Stimulated activated naive CD4-positive, alpha-beta T cell (primary cell): ENCODE results near the gene TRIM42.

ENCODE experiments used
- DNase-seq, 6 experiments: peaks; one replicate each; lab custom pipeline; 2025; lab: John Stamatoyannopoulos, UW

The TRIM42 gene

DNA sequence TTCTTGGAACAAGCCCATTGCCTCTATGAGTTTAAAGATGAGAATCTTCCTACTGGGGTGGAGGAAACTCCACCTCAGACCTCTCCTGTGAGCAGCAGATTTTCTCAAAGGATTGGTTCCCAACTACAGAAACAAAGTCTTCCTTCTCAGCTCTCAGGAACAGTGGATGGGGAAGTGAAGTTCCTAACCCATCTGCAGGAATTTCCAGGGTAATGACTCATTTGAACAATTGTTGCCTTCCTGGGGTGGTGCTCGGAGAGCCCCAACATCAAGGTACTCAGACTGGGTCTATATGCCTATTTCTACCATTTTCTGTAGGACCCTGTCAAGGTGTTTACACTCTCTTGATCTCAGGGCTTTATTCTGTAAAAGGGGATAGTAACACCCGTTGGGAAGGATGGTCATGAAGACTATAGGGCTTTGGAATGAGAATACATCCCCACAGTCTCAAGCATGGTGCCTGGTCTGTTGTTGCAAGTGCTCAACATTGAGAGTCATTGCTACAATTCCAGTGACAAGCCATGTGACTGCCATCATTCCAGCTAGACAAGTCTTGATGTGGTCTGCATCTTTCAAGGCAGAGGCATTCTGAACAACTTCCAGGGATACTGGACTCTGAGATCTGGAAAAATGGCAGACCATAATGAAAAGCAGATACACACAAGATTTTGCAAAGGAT is 33.0 kb downstream of the TRIM42 start:
- DNase-seq: no peak

DNA sequence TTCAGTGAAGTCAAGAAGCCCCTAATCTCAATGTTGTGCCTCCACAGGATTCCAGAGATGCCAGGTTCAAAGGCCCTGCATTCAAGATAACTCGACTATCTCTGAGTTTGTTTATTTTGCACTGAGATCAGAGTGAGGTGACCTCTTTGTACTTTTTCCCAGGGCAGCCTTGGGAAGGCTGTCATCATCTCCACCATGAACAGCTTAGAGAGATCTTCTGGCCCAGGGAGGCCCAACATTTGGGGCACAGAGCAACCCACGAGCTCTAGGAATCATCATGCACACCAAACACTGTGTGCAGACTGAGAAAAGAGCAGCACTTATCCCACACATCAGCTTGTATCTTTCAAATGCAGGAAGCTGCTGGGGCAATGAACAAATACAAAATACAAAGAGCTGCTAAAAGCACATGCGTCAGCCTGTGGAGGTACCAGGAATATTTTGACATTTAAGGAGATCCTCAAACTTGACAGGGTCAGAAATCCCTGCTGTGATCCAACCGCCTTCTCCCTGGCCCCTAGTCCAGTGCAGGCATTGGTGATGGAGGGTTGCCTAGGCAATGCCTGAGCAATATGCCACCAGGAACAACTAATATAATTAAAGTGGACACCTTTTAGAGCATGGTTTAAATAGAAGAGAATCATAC is 33.6 kb downstream of the TRIM42 start:
- no peak for DNase-seq

DNA sequence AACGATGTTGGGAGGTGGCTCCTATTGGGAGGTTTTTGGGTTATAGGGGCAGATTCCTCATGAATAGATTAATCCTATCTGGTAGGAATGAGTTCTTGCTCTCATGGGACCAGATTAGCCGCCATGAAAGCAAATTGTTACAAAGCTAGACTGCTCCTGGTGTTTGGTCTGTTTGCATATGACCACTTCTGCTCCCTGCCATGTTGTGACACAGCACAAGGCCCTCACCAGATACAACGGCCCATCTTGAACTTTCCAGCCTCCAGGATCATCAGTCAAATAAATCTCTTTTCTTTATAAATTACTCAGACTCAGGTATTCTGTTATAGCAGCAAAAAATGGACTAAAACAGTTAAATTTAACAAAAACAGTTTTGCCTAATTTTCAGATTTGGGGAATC is 34.4 kb downstream of the TRIM42 start:
- no peak for DNase-seq

DNA sequence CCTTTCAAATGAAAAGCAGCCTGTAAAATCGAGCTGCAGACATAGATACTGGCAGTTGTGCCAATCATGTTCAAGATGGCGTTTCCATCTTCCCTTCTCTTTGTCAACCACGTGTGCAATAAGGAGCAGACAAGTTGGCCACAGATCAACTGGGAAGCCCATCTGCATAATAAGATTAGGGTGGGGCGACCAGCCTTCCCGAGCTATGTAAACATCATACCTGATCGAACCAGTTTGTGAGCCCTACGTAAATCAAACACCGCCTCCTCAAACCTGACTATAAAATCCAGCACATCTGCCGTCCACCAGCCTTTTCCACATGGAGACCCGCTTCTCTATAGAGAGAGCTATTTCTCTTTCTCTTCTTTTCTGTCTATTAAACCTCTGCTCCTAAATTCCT is 37.2 kb downstream of the TRIM42 start:
- DNase-seq: no peak

DNA sequence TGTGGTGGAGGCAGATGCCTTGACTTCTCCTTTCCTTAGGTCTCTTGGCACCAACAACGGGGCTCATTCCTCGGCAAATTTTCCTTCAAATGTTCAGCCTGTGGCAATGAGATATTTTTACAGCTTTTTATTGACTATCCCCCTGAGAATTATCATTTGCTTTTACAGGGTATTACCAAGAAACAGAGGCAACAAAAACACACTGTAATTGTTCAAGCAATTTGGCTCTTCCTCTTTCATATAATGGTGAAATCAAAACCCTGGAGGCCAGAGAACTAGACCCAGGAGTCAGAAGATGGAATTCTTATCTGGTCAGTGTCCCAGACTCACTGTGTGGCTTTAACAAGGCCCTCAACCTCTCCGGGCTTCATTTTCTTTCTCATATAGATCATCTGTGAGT is 40.1 kb downstream of the TRIM42 start:
- DNase-seq: no peak

DNA sequence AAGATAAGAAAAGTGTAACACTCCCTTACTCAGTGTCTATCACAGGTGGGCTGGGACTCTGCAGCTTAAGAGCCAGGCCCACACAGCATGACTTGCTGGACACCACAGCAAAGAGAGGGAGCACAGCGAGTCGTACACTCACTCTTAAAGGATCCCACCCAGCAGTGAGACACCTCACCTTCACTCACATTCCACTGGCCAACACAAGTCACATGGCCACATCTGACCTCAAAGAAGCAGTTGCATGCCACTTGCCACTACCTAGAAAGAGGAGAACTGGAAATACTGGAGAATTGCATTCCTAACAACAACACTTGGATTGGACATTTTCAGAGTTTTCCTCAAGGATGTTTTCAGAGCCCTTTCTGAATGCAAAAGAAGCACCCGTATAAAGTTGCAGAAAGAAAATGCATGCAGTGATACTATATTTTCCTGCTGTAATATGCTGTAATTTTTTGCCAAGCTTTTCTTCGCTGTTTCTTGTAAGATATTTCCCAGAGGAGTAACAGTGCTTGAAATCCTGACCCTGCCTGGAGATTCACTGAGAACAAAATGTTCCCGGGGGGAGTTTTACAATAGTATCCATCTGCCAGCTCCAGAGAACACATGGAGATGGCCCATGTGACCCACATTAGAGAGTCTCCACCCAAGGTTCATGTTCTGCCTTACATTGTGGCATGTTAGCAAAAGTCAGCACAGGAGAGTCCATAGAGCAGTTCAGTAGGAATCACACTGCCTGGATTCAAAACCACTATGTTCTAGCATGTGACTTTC is 42.2 kb downstream of the TRIM42 start:
- no peak for DNase-seq

DNA sequence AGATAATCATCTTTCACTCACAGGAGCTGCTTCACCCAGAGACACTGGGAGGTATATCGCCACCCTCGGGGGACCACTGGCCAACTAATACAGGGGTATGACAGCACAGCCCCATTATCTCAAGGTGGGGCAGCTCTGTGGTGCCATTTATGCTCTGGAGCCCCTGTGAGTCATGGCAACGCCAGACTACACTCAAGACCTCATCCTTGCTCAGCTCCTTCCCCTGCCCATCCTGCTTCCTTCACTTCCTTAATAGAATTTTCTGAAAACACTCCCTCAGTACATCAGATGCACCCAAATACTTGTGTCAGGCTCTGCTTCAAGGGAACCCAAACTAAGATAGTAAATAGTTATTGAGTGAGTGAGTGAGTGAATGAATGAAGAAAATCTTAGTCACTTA is 45.7 kb downstream of the TRIM42 start:
- DNase-seq: no peak

DNA sequence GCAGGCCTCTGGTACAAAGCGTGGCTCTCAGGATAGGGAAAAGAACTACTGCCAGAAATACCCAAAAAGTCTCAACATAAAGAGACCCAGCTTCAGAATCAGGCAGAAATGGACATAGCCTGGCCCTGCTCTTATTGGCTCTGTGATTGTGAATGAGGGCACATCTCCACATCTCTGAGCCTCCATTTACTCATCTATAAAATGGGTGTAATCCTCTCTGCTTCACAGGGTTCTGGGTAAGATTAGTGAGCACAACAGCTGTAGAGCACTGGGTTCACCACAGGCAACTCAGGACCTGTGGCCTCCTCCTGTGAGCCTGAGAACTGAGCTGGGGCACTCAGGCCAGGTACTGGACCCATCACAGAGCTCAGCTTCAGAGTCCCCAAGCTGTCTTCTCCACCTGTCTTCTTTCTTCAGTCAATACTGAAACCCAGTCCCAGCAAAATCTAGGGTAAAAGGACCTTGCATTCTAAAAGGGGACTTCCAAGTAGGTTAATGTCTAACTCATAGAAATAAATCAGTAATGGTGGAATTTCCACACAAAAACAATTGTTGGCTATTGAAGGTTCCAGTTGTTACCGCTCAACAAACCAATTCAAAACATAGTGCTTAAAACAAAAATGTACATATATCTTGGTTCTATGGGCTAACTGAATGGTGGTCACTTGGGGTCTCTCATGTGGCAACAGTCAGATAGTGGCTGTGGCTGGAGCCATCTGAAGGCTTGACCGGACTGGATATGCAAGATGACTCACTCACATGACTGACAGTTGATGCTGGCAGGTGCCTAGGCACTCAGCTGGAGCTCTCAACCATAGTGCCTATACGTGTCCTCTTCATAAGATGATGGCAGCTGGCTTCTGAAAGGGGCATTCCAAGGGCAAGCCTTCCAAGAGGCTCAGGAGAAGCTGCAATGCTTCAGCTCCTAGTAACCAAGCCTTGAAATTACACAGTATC is 47.3 kb downstream of the TRIM42 start:
- no peak for DNase-seq

DNA sequence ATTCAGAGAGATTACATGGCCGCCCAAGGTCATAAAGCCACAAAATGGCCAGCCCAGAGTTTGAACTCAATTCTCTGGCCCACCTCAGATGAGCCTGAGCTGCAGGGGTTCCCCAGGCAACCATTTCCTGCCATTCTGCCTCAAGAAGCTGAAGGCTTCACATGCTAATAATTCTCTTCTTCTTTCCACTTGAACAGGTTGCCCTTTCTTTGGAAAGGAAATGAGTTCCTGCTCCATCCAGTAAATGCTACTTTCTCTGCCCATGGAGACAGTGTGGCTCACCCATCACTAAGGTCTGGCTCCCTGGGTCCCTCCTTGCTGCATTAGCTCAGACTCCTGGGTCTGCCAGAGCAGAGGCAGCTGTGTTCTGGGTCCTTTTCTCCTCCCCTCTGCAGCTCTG is 48.2 kb downstream of the TRIM42 start:
- DNase-seq: no peak

DNA sequence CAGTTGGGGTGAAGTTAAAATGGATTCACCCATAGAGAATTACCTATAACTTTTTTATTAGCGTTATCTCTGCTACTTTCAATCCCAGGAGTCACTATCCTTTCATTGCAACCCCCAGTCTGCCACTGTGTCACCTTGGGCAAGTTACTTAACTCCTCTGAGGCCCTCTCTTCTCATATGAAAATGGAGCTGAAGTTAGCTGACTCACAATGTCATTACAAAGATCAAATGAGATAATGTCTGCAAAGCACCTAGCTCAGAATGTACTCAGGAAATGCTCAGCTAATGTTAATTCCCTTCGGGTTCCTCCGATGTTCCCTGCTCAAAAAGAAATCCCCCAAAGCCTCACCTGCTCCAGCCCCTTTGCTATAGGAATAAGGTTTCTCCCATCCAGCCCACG is 50.0 kb downstream of the TRIM42 start:
- DNase-seq: no peak

DNA sequence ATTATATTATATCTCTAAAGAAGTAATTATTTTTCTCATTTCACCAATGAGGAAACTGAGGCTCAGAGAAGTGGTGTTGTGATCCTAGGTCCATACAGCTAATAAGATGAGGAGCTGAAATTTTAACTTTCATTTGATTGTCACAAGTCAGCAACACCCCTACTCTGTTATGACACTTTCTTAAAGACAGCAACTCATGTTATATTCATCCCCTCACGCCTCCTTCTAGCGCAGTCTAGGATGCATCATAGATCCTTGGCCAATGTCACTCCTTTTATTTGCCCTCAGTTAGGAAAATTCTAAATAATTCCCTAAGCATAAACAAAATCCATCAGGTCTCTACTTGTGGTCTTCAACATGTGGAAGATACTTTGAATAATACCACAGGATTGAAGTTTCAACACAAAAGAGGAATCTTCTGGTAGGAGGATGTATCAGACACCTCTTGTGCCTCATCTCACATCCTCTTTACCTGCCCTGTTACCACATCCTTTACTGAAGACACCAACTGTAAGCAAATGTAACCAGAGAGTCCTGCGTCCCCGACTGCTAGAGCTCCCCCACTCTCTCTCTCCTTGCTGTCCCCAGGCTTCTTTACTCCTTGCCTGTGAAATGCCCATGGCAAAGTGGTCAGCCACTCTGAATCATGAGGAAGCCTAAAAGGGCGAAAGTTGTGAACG is 53.7 kb downstream of the TRIM42 start:
- no peak for DNase-seq

DNA sequence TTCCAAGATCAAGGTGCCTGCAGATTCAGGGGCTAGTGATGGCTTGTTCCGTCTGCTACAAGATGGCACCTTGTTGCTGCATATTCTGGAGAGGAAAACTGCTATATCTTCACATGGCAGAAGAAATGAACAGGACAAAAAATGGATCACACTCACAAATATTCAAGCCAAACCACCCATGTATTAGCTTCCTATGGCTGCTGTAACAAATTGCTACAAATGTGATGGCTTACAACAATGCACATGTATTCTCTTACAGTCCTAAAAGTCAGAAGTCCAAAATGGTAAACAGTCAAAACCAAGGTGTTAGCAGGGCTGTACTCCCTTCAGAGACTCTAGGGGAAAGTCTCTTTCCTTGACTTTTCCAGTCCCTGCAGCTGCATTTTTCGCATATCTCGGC is 55.8 kb downstream of the TRIM42 start:
- DNase-seq: no peak

DNA sequence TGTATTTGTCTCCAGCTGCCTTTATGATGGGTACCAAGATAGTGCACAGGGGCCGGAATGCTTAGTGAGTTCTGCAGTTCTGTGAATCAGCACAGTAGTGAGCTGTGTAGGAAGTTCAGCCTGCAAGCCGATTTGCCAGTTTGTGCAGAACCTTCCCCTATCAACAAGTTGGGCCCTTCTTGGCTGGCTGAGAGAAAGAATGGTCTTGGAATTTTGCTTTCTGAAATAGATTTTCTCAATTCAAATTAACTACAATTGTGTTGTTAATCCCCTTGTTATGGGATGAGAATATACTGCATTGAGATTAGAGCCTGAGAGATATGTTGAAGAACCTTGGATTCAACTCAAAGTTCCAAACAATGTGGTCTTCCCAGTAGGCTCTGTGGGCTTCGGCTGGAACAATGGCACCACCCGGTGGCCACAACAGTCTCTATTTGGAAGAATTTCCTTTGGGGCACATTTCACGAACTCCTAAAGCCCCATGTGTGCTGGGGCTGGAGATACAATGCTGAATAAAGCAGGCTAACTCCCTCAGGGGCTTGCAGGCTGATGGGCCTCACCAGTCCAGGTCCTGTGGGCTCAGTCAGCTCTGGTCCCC is 59.1 kb downstream of the TRIM42 start:
- DNase-seq: no peak

DNA sequence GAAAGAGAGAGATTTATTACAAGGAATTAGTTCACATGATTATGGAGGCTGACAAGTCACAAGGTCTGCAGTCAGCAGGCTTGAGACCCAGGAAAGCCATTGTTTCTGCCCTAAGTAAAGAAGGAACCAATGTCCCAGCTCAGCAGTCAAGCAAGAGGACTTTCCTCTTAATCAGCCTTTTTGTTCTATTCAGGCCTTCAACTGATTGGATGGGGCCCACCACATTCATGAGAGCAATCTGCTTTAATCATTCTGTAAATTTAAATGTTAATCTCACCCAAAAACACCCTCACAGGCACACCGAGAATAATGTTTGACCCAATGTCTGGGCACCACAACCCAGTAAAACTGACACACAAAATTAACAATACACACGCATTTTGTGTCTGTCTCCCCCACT is 64.3 kb downstream of the TRIM42 start:
- no peak for DNase-seq

DNA sequence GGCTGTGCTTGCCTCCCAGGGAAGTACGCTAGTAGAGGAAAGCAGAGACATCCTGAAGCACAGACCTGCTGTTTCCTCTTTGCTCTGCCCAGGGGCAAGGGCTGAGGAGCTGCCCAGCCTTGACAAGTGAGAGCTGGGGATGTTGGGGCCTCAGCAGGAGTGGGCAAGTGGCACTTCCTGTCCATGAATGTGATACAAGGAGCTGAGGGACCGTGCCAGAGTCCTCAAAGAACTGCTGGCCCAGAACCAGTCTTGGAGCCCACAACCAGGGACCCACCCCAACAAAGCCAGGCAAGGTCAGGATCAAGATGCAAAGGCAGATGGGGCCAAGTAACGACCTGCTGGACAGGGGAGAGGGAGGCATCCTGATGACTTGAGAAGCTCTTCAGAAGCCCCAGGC is 70.3 kb downstream of the TRIM42 start:
- no peak for DNase-seq

DNA sequence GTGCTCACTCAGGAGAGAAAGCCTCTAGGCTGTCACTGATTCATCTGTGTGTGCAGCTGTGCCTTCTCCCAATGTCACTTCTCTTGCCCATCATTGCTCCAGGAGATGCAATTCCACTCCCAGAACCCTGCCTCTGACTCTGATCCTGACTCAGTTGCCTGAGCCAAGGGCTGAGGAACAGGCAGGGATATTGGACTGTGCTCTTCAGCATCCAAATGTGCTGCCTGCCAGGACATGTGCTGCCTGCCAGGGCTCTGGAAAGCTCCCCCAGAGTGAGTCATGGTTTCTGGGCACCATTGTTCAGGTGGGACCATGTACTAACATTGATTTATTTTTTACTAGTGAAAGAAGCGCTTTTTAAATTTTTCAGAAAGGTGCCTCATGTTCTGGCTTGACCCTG is 71.0 kb downstream of the TRIM42 start:
- no peak for DNase-seq
